GM19193 (cell line): ENCODE data around the gene MYL6.

Source experiments
- POLR2A ChIP-seq: IDR thresholded peaks from 4 replicates; pipeline ENCODE4 v1.6.1; 2011; ENCODE audit not compliant: insufficient read depth, insufficient read length; ENCODE audit errors: extremely low read depth

Gene MYL6

DNA sequence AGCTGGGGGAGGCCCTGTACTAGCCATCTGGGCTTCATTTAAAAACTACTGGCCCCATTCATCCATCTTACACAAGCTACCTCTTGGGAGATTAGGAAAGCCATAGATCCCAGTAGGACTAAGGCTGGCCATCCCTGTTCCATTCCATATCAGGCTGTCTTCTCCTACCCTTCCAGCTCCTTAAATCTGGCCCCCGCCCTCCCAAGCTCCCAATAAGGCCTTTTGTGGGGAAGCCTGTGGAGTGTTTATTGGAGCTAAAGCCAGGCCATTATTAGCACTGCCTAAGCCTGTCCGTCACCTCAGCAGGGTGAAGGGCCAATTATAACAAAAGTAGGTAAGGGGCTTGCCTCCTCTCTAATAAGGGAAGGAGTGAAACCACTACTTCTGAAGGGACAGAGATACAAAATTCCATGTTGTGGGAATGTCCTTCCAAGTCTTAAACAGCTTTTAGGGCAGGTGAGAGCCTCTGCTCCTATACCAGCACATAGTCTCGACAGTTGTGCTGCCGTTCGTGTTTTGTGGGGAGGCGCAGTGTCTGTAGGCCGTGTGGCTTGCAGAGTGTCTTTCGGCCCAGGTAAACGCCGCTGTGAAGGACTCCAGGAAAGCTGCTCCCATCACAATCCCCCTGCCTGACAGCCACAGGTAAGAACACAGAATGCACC is 3.7 kb downstream of the MYL6 start:
- peak; percentile 40 for TF ChIP-seq POLR2A

DNA sequence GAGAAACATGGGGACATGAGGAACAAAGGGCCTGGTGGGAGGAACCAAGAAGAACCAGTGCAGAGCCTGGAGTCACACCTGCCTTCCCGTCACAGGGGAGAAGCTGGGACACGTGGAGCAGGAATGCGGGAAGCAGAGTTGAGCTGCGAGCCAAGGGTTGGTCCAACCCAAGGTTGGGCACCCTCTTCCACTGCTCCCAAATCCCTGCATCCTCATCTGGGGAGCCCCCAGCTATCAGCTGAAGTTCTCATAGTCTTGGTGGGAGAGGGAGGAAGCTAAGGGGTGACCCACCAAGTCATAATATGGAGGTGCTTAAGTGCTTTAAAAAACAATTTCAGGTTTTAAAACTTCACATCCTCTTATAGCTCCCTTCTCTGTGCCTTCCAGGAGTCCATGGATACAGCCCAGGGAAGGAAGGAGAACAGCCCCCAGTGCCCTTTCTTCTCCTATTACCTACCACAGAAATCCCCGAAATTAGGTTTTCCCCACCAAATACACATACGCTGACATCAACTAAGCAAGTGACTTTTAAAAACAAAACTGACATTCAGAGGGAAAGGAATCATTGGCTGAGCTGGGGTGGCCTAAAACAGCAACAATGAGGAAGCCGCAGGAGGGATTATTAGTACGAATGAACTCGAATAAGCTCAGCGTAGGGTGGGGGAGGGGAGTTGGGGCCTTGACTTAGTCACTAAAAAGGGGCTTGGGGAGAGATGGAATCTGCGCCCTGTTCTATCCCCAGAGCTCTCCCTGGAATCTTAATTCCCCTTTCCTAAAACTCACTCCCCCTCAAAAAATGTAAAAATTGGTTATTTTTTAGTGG is 4.5 kb downstream of the MYL6 start:
- TF ChIP-seq POLR2A, result peak; percentile 54

DNA sequence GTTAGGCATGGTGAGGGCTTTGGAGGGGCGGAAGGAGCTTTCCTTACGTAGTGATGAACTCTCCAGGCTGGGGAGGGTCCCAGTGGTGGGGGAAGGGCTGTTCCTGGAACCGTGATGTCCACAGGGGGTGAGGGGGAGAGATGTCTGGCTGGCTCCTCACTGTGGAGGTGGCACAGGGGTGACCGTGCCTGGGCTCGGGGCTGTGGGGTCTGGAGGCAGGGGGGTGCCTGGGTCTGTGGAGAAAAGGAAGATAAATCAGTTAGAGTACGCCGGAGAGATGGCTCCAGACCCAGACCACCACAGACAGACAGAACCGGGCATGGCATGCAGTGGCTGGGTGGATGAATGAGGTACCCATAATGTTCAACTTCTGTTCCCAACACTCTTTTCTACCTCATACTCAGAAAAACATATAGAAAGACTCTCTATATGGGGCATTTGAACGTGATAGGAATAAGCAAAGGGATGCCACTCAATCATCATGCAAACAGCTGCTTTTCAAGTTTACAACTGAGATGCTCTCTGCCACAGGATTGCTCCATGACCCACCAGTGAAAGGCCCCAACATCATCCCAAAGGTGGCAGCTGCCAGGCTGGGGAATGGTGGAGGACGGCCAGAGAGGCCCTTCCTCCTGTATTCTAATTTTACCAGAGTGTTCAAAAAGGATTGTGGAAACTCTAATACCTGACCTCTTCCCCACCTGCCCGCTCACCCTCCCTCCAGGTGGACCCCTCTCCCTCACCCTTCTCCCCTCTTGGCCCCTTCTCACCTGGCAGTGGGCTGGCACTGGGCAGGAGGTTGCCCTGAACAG is 5.6 kb downstream of the MYL6 start:
- no peak for TF ChIP-seq POLR2A

DNA sequence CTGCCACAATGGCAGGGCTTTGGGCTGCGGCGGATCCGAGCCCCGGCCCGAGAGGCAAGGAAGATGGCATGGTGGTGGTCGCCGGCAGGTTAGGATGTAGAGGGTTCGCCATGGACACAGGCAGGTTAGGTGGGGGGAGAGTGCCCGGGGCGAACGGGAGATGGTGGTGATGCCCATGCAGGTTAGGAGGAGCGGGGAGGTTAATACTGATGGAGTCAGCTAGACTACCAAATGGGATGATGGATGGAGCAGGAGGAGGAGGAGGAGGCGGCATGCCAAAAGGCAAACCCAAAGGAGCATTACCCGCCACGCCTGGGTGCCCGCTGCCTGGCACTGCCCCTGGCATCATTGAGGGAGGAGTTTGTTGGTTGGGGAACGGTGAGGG is 6.2 kb downstream of the MYL6 start:
- TF ChIP-seq POLR2A, result peak; percentile 57

DNA sequence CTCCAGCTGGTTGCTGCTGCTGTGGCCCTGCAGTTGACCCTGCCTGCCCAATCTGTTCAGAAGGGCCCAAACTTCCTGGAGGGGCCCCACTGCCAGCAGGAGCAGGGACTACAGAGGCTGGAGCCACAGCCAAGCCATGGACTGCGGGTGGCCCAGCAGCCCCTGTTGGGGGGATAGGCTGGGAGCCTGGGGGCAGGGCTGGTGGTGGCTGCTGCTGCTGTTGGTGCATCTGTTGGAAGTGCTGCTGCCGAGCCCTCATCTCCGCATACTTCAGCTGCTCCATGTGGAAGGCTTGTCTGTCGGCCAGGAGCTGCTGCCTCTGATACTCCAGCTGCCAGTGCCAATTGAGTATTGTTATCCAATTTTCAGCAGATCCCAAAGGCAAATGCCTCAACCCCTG is 7.2 kb downstream of the MYL6 start:
- TF ChIP-seq POLR2A, result peak; percentile 49

DNA sequence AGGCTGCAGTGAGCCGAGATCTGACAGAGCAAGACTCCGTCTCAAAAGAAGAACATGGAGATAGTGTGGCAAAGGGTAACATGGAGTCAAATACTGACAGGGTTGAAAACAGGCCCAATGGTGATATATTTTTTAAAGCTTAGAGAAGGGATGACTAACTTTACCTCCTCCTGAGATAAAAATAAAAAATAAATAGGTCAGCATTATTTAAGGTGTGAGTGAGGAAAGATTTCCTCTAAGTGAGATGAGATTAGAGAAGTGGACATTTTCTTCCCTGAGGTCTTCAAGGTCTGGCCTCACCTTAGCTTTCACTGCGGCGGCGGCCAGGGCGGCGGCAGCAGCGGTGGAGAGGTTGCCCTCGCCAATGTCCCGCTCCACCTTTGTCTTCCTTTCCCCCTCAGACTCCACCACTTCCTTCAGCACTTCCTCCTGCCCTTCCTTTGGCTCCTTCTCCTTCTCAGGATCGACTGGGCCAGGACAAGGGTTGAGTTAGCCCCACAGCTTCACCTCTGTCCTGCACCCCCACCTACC is 11.1 kb downstream of the MYL6 start:
- TF ChIP-seq POLR2A, result no peak

DNA sequence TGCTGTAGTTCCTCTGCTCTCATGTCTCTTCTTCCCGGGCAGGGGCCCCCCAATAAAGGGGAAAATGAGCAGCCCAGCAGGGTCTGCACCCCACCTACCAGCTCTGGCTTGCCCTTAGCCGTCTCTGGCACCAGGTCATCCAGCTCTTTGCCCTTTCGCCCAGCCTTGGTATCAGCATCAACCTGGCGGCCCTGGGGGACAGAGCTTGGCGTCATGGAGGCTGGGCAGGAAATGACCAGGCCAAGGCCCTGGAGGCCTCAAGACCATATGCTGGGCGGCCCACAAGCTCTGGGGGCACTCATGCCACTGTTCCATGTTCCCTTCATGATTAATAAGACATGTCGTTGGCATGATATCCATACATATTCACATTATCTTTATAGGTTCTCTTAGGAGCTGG is 14.7 kb downstream of the MYL6 start:
- TF ChIP-seq POLR2A, result no peak

DNA sequence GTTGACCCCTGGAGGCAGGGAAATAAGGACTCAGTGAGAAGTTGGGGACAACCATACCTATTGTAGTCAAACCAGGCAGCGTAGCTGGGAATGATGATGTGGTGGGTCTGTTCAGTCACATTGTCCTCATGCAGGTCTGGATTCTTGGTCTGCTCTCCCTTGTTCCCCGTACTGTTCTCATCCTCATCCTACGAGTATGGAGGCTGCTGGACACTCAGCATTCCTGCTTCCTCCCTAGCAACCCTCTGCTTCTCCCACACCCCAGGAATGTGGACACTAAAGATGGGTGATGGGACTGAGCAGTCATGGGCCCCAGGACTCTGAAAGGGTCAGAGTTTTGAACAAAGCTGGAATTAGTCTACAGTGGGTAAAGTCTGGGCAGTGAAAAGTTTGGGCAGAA is 20.2 kb downstream of the MYL6 start:
- TF ChIP-seq POLR2A, result peak; percentile 22

DNA sequence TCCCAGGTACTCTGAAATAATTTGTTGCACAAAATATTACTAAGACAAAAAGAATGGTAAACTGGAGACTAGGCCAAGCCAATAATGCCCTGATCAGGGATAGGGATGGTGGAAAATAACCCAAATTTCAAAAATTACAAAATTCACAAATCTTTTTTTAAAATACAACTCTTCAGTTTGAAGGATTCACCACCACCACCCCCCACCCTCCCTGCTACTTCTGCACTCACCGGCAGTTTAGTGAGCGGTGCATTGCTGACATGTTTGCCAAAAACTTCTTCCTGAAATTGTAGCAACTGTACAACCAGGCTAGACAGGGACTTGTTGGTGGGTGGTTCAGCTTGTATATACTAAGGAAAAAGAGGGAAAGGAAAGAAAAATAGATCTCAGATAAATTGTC is 28.8 kb downstream of the MYL6 start:
- TF ChIP-seq POLR2A, result no peak

DNA sequence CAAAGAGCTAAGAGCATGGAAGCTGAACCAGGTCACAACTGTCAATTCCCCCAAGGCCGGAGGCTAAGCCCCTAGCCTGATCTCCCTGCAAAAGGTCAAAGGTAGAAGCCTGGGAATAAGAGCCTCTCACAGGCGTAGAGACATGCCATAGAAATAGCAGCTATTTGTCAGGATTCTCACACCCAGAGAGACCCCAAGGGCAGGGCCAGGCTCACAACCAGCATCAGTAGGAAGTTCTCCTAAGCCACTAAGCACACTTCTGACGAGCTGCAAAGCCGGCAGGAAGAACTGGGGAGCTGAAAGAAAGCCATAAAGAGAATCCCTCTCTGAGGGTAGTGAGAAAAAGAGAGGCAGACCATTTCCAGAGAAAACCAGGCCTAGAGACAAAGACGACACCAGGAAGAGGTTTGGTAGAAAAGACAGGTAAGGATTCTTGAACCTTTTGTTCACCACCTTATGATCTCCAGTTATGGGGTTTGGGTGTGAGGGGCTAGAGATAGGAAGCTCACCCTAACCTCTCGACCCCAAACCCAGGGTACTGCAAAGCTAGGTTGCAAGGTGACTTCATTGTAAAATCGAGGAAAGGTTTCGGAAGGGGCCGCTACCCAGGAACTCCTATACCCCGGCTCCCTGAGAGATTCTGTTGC is 30.1 kb downstream of the MYL6 start:
- TF ChIP-seq POLR2A, result no peak

DNA sequence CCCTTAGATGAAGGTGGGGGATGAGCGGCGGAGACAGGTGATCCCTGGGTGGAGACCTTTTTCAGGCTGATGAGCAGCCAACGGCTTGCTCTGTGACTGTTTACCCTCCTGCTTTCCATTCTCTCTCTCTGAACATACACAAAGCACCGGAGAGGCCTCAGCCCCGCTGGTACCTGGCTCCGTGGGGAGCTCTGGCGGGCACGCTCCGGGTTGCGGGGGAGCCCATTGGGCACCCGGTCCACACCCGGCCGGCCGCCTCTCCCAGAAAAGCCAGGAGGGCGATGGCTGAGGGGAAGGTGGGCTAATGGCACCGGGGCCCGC is 30.6 kb downstream of the MYL6 start:
- TF ChIP-seq POLR2A, result no peak

DNA sequence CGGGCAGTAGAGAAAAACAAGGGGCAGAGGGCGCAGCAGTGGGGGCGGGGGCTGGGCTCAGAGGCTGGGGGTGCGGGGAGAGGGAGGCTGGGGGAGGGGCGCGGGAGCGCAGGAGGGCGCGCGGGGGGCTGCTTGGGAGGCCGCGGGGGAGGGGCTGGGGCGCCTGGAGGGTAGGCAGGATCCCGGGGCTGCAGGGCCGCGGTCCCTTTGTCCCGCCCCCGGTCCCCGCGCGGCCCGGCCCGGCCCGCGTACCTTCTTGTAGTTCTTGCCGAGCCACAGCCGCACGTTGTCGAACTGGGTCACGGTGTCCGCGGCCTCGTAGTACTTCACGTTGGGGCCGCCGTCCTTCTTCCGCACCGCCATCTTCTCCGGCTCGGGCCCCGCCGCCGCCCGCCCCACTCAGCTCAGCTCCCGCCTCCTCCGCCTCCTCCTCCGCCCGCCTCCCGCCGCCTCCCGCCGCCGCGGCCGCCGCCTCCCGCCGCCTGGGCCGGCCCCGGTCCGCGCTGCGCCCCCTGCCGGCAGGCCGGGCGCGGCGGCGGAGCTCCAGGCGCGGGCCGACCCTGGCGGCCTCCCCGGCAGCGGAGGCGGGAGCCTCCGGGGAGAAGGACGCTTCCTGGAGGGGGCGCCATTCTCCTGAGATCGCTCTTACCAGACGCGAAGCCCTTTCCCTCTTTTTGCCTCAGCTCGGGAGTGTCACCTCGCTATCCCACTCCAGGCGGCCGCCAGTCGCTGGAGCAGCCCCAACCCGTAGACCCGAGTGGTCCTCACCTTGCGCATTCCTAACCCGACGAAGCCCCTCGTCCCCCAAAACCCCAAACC is 31.1 kb downstream of the MYL6 start, which contains the start of gene SMARCC2:
SMARCC2 (minus strand) TSS at position 385 of the 819 bp plus-strand sequence; CDS start at position 363, 22 bp downstream.
- TF ChIP-seq POLR2A, result peak; percentile 59

DNA sequence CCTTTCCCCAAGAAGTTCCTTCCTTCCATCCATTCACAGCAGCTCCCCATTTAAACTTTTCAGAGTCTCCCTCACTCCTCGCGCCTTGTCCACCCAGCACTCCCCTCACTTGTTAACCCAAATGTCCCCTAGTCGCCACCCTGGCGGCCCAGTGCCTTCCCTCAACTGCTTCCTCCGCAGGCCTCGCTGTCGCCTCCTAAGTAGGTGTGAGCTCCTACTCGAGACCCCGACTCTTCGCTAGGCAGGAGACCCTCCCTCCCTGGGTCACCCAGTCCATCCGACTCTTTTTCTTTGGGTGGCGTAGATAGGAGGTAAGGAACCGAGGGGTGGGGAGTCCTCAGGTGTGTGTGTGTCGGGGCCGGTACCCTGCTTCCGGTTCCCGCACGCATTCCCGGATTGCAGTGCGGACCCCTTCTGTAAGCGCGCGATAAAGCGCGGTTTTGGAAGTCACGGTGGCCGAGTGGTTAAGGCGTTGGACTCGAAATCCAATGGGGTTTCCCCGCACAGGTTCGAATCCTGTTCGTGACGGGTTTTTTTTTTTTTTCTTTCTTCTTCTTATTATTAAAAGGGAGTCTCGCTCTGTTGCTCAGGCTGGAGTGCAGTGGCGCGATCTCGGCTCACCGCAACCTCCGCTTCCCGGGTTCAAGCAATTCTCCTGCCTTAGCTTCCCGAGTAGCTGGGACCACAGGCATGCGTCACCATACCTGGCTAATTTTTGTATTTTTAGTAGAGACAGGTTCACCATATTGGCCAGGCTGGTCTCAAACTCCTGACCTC is 31.9 kb downstream of the MYL6 start:
- TF ChIP-seq POLR2A, result peak; percentile 47
